GM23338 (cell line): ENCODE results near the gene FBXO15. TPM values are rescaled to one million over a fixed set of nuclear protein-coding genes. Genes with fewer than 3 reads are reported as not detected.

Experiments used
- ATAC-seq: fragments of 200-7000 bp; cut with Tn5 transposase; 3 replicates; pipeline ENCODE4 v1.9.1; 2020
- DNase-seq: peaks from one replicate; pipeline ENCODE4 v3.0.0-alpha.2; 2015; ENCODE audit warnings: low spot score
- H2AFZ ChIP-seq: fragments of 200-600 bp; sonication (generic); 2 replicates; pipeline ENCODE4 v1.8.0; 2016; ENCODE audit warnings: antibody characterized with exemption, mild to moderate bottlenecking, moderate library complexity
- H3F3A ChIP-seq: fragments of 200-600 bp; sonication (generic); replicated peaks from 2 replicates; pipeline ENCODE4 v1.8.0; 2017; ENCODE audit warnings: antibody characterized with exemption, mixed run types, low read depth
- H3K27ac ChIP-seq: fragments of 200-600 bp; sonication (generic); 2 replicates; pipeline ENCODE4 v1.6.1; 2016; ENCODE audit warnings: low read depth
- H3K27me3 ChIP-seq: fragments of 200-600 bp; sonication (generic); 2 replicates; pipeline ENCODE4 v1.8.0; 2016; ENCODE audit warnings: mild to moderate bottlenecking, mixed run types, moderate library complexity; ENCODE audit not compliant: insufficient read depth
- H3K36me3 ChIP-seq: fragments of 200-600 bp; sonication (generic); 2 replicates; pipeline ENCODE4 v1.8.0; 2016; ENCODE audit warnings: mild to moderate bottlenecking; ENCODE audit not compliant: insufficient read depth
- H3K4me1 ChIP-seq: fragments of 200-600 bp; sonication (generic); 2 replicates; pipeline ENCODE4 v1.8.0; 2016; ENCODE audit warnings: mild to moderate bottlenecking, moderate library complexity; ENCODE audit not compliant: insufficient read depth
- H3K4me2 ChIP-seq: fragments of 200-600 bp; sonication (generic); 2 replicates; pipeline ENCODE4 v1.7.1; 2017; ENCODE audit warnings: mixed run types
- H3K4me3 ChIP-seq: fragments of 200-600 bp; sonication (generic); 2 replicates; pipeline ENCODE4 v1.6.1; 2016; ENCODE audit warnings: mixed run types
- H3K79me2 ChIP-seq: fragments of 200-600 bp; sonication (generic); replicated peaks from 2 replicates; pipeline ENCODE4 v1.8.0; 2017; ENCODE audit warnings: mild to moderate bottlenecking; ENCODE audit not compliant: insufficient read depth
- H3K9me2 ChIP-seq: fragments of 200-600 bp; sonication (generic); 2 replicates; pipeline ENCODE4 v1.8.0; 2017; ENCODE audit not compliant: insufficient read depth
- H4K20me1 ChIP-seq: fragments of 200-600 bp; sonication (generic); replicated peaks from 2 replicates; pipeline ENCODE4 v1.8.0; 2017; ENCODE audit warnings: mild to moderate bottlenecking; ENCODE audit not compliant: insufficient read depth
- H3K27ac Mint-ChIP-seq: 2 replicates; pipeline ENCODE4 v1.8.0; 2020; ENCODE audit warnings: inconsistent platforms, mild to moderate bottlenecking, moderate library complexity, mixed read lengths
- H3K27me3 Mint-ChIP-seq: 3 replicates; pipeline ENCODE4 v1.8.0; 2022; ENCODE audit warnings: low read depth, mild to moderate bottlenecking, moderate library complexity, mixed read lengths, inconsistent platforms; ENCODE audit not compliant: insufficient read depth, poor library complexity
- H3K36me3 Mint-ChIP-seq: 3 replicates; pipeline ENCODE4 v1.8.0; 2021; ENCODE audit warnings: low read depth, mild to moderate bottlenecking, inconsistent platforms, moderate library complexity, mixed read lengths
- H3K4me1 Mint-ChIP-seq: 3 replicates; pipeline ENCODE4 v1.8.0; 2020; ENCODE audit warnings: mild to moderate bottlenecking, inconsistent platforms, mixed read lengths
- H3K4me3 Mint-ChIP-seq: 3 replicates; pipeline ENCODE4 v1.8.0; 2021; ENCODE audit warnings: moderate library complexity, mild to moderate bottlenecking, inconsistent platforms, mixed read lengths
- H3K9me3 Mint-ChIP-seq: 3 replicates; pipeline ENCODE4 v1.8.0; 2020; ENCODE audit warnings: moderate library complexity, mild to moderate bottlenecking, inconsistent platforms, mixed read lengths
- CREB1 ChIP-seq: fragments of 250-450 bp; sonication (Bioruptor Pico); IDR thresholded peaks from 2 replicates; pipeline ENCODE4 v1.5.0; 2020; ENCODE audit warnings: low read depth, mild to moderate bottlenecking, moderate library complexity
- ETS1 ChIP-seq: IDR thresholded peaks from 2 replicates; pipeline ENCODE4 v1.6.1; 2016; ENCODE audit warnings: antibody characterized with exemption
- EZH2 ChIP-seq: fragments of 200-600 bp; sonication (generic); IDR thresholded peaks from one replicate; pipeline ENCODE4 v1.8.0; 2017; ENCODE audit warnings: antibody characterized with exemption, mild to moderate bottlenecking, low read depth; ENCODE audit not compliant: unreplicated experiment
- EZH2phosphoT487 ChIP-seq: fragments of 200-600 bp; sonication (generic); IDR thresholded peaks from one replicate; pipeline ENCODE4 v1.8.1; 2018; ENCODE audit warnings: antibody characterized with exemption; ENCODE audit not compliant: unreplicated experiment
- JUNB ChIP-seq: IDR thresholded peaks from one replicate; pipeline ENCODE4 v1.6.1; 2016; ENCODE audit warnings: antibody characterized with exemption; ENCODE audit not compliant: unreplicated experiment
- NANOG ChIP-seq: IDR thresholded peaks from 2 replicates; pipeline ENCODE4 v1.6.1; 2016; ENCODE audit warnings: antibody characterized with exemption, borderline replicate concordance
- POLR2AphosphoS5 ChIP-seq: IDR thresholded peaks from 2 replicates; pipeline ENCODE4 v1.6.1; 2016; ENCODE audit warnings: antibody characterized with exemption, low read depth
- REST ChIP-seq: IDR thresholded peaks from one replicate; pipeline ENCODE4 v1.6.1; 2018; ENCODE audit warnings: antibody characterized with exemption; ENCODE audit not compliant: unreplicated experiment
- STAT1 ChIP-seq: IDR thresholded peaks from one replicate; pipeline ENCODE4 v1.6.1; 2016; ENCODE audit warnings: antibody characterized with exemption; ENCODE audit not compliant: unreplicated experiment
- ZNF114 ChIP-seq: fragments of 250-450 bp; sonication (Bioruptor Pico); IDR thresholded peaks from 2 replicates; pipeline ENCODE4 v1.5.0; 2020; ENCODE audit warnings: mild to moderate bottlenecking, moderate library complexity
- ZNF331 ChIP-seq: fragments of 250-450 bp; sonication (Bioruptor Pico); IDR thresholded peaks from 2 replicates; pipeline ENCODE4 v1.5.0; 2020; ENCODE audit warnings: low read depth, mild to moderate bottlenecking, moderate library complexity
- polyA plus RNA-seq: library from polyadenylated mRNA; unstranded; fragments of >200 nt; fragmentation: Nextera tagmentation; extraction: Ambion mirVana; gene quantifications from 2 replicates; pipeline ENCODE4 v1.2.1, GENCODE V29; 2016
- total RNA-seq: library from RNA; depleted of rRNA; stranded (reverse); fragments of >200 nt; shearing (Covaris generic); gene quantifications from 2 replicates; pipeline ENCODE4 v1.2.3, GENCODE V29; 2014
- TF ChIP-seq, protein P1 (sequence below): fragments of 250-450 bp; sonication (Bioruptor Pico); IDR thresholded peaks from 2 replicates; pipeline ENCODE4 v1.5.0; 2020; ENCODE audit warnings: mild to moderate bottlenecking, moderate library complexity
- TF ChIP-seq, protein P2 (sequence below), 2 experiments: fragments of 200-600 bp in 1 of 2; sonication (generic) in 1 of 2; conservative IDR thresholded peaks; 2 replicates each; pipeline versions ENCODE4 v1.5.1 to v1.6.1; 2016 to 2017; ENCODE audit warnings: antibody characterized with exemption in 2 of 2, low read depth in 2 of 2, mild to moderate bottlenecking in 2 of 2, moderate library complexity in 1 of 2

The FBXO15 gene
- total and polyA plus RNA-seq, 2 experiments from 2014 or later, result 0.21 to 0.53 TPM

DNA sequence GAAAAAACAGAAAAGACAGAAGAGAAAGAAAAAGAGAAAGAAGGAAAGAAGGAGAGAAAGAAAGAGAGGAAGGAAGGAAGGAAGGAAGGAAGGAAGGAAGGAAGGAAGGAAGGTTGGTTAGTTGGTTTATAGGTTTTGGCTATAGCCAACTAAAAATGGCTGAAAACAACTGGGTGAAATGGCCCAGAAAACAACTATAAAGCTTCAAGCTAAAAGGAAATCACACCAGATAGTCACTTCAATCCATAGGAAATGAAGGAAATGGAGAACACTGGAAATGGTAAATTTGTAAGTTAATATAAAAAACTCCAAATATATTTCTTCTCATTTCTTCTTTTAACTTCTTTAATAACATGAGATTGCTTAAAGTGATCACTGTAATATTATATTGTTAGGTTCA is 118.5 kb downstream of the FBXO15 start:
- H3K27ac ChIP-seq, result no peak overlapping the region
- TF ChIP-seq EZH2 (no peak), CREB1 (CRISPR knock-in tag) (no peak), REST (no peak), ETS1 (no peak), ZNF331 (CRISPR knock-in tag) (no peak), NANOG (no peak), EZH2phosphoT487 (no peak), STAT1 (no peak), POLR2AphosphoS5 (no peak), ZNF114 (CRISPR knock-in tag) (no peak), JUNB (no peak)
- TF ChIP-seq, protein P1, sequence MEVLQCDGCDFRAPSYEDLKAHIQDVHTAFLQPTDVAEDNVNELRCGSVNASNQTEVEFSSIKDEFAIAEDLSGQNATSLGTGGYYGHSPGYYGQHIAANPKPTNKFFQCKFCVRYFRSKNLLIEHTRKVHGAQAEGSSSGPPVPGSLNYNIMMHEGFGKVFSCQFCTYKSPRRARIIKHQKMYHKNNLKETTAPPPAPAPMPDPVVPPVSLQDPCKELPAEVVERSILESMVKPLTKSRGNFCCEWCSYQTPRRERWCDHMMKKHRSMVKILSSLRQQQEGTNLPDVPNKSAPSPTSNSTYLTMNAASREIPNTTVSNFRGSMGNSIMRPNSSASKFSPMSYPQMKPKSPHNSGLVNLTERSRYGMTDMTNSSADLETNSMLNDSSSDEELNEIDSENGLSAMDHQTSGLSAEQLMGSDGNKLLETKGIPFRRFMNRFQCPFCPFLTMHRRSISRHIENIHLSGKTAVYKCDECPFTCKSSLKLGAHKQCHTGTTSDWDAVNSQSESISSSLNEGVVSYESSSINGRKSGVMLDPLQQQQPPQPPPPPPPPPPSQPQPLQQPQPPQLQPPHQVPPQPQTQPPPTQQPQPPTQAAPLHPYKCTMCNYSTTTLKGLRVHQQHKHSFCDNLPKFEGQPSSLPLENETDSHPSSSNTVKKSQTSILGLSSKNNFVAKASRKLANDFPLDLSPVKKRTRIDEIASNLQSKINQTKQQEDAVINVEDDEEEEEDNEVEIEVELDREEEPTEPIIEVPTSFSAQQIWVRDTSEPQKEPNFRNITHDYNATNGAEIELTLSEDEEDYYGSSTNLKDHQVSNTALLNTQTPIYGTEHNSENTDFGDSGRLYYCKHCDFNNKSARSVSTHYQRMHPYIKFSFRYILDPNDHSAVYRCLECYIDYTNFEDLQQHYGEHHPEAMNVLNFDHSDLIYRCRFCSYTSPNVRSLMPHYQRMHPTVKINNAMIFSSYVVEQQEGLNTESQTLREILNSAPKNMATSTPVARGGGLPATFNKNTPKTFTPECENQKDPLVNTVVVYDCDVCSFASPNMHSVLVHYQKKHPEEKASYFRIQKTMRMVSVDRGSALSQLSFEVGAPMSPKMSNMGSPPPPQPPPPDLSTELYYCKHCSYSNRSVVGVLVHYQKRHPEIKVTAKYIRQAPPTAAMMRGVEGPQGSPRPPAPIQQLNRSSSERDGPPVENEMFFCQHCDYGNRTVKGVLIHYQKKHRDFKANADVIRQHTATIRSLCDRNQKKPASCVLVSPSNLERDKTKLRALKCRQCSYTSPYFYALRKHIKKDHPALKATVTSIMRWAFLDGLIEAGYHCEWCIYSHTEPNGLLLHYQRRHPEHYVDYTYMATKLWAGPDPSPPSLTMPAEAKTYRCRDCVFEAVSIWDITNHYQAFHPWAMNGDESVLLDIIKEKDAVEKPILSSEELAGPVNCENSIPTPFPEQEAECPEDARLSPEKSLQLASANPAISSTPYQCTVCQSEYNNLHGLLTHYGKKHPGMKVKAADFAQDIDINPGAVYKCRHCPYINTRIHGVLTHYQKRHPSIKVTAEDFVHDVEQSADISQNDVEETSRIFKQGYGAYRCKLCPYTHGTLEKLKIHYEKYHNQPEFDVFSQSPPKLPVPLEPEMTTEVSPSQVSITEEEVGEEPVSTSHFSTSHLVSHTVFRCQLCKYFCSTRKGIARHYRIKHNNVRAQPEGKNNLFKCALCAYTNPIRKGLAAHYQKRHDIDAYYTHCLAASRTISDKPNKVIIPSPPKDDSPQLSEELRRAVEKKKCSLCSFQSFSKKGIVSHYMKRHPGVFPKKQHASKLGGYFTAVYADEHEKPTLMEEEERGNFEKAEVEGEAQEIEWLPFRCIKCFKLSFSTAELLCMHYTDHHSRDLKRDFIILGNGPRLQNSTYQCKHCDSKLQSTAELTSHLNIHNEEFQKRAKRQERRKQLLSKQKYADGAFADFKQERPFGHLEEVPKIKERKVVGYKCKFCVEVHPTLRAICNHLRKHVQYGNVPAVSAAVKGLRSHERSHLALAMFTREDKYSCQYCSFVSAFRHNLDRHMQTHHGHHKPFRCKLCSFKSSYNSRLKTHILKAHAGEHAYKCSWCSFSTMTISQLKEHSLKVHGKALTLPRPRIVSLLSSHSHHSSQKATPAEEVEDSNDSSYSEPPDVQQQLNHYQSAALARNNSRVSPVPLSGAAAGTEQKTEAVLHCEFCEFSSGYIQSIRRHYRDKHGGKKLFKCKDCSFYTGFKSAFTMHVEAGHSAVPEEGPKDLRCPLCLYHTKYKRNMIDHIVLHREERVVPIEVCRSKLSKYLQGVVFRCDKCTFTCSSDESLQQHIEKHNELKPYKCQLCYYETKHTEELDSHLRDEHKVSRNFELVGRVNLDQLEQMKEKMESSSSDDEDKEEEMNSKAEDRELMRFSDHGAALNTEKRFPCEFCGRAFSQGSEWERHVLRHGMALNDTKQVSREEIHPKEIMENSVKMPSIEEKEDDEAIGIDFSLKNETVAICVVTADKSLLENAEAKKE, result no peak
- TF ChIP-seq, protein P2, sequence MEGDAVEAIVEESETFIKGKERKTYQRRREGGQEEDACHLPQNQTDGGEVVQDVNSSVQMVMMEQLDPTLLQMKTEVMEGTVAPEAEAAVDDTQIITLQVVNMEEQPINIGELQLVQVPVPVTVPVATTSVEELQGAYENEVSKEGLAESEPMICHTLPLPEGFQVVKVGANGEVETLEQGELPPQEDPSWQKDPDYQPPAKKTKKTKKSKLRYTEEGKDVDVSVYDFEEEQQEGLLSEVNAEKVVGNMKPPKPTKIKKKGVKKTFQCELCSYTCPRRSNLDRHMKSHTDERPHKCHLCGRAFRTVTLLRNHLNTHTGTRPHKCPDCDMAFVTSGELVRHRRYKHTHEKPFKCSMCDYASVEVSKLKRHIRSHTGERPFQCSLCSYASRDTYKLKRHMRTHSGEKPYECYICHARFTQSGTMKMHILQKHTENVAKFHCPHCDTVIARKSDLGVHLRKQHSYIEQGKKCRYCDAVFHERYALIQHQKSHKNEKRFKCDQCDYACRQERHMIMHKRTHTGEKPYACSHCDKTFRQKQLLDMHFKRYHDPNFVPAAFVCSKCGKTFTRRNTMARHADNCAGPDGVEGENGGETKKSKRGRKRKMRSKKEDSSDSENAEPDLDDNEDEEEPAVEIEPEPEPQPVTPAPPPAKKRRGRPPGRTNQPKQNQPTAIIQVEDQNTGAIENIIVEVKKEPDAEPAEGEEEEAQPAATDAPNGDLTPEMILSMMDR (conservative IDR thresholded peaks at IDR 0.05; ENCODE audit: low read depth in 2 of 2), result no peak
- H3K79me2 ChIP-seq, result no peaks in the 10 kb centered on the region
- H3K9me2 ChIP-seq, result no peaks in the 10 kb centered on the region; the same call in 1 of the 2 replicates
- no peak for DNase-seq
- Mint-ChIP-seq H3K36me3 (peaks cover 4% of the 10 kb centered on the region; the same call in 2 of the 3 replicates), H3K27ac (no peak overlapping the region), H3K4me3 (no peak overlapping the region), H3K9me3 (peaks cover 5% of the 10 kb centered on the region; the same call in 1 of the 3 replicates), H3K27me3 (no peaks in the 10 kb centered on the region), H3K4me1 (no peaks in the 10 kb centered on the region)
- ATAC-seq, result no peak
- H3F3A ChIP-seq, result no peaks in the 10 kb centered on the region
- H4K20me1 ChIP-seq, result no peaks in the 10 kb centered on the region
- no peaks in the 10 kb centered on the region for H3K36me3 ChIP-seq
- no peak overlapping the region for H3K4me2 ChIP-seq
- H3K4me3 ChIP-seq, result no peak overlapping the region
- no peak overlapping the region for H2AFZ ChIP-seq
- no peaks in the 10 kb centered on the region; the same call in 1 of the 2 replicates for H3K4me1 ChIP-seq
- no peaks in the 10 kb centered on the region for H3K27me3 ChIP-seq
